Esophagus squamous epithelium (tissue), 5 donors: ENCODE data around the gene KBTBD13. TPM values are rescaled to one million over a fixed set of nuclear protein-coding genes. Genes with fewer than 3 reads are reported as not detected.

ENCODE experiments used
- DNase-seq: peaks from one replicate; lab custom pipeline; 2025; lab: John Stamatoyannopoulos, UW
- H3K27ac ChIP-seq, 4 donors: fragments of 200-600 bp; sonication (generic); one replicate each; pipeline ENCODE4 v1.5.1; 2016 to 2019; ENCODE audit warnings: mild to moderate bottlenecking in 1 of 4
- H3K27me3 ChIP-seq, 4 donors: fragments of 200-600 bp; sonication (generic); 1 replicate in 3 of 4; 2 replicates in 1 of 4; pipeline versions ENCODE4 v1.5.1 to v1.6.0; 2017 to 2021; ENCODE audit warnings: antibody characterized with exemption in 1 of 4
- H3K36me3 ChIP-seq, 3 donors: fragments of 200-600 bp; sonication (generic); one replicate each; pipeline ENCODE4 v1.5.1; 2016 to 2019
- H3K4me1 ChIP-seq, 3 donors: fragments of 200-600 bp; sonication (generic); one replicate each; pipeline ENCODE4 v1.5.1; 2017 to 2019
- H3K4me3 ChIP-seq, 4 donors: fragments of 200-600 bp; sonication (generic); 1 replicate in 3 of 4; 2 replicates in 1 of 4; pipeline ENCODE4 v1.5.1; 2016 to 2019; ENCODE audit warnings: mild to moderate bottlenecking in 2 of 4, moderate library complexity in 1 of 4
- H3K9me3 ChIP-seq, 3 donors: fragments of 200-600 bp; sonication (generic); one replicate each; pipeline ENCODE4 v1.5.1; 2016 to 2019
- CTCF ChIP-seq, 6 experiments: fragments of 450-650 bp in 4 of 6; fragments of 200-600 bp in 2 of 6; sonication (generic) in 2 of 6; IDR thresholded peaks; one replicate each; pipeline ENCODE4 v1.5.1; 2016 to 2019; ENCODE audit warnings: antibody characterized with exemption in 6 of 6, mild to moderate bottlenecking in 4 of 6, moderate library complexity in 4 of 6
- POLR2A ChIP-seq, 4 donors: fragments of 450-650 bp; IDR thresholded peaks; one replicate each; pipeline ENCODE4 v1.6.1; 2017; ENCODE audit warnings: antibody characterized with exemption in 4 of 4, mild to moderate bottlenecking in 4 of 4, moderate library complexity in 3 of 4
- WGBS, 2 donors: methylation state at CpG; one replicate each; pipeline ENCODE4 v1.1.5; 2018; 5-methylcytosine and 5-hydroxymethylcytosine counted together
- intact Hi-C: fragments of 100-400 bp; cut with DNase I; formaldehyde crosslinking; loops from one replicate; pipeline ENCODE4 v1.15.0; 2022
- total RNA-seq, 4 donors: library from RNA; depleted of rRNA; stranded (reverse); fragments of >200 nt; gene quantifications; one replicate each; pipeline ENCODE4 v1.1.0, GENCODE V29; 2016
- donor health status: DM: yes; HTN: yes; CAD: no.

Gene KBTBD13
- total RNA-seq, 4 donors from 2014 or later, result not detected

DNA sequence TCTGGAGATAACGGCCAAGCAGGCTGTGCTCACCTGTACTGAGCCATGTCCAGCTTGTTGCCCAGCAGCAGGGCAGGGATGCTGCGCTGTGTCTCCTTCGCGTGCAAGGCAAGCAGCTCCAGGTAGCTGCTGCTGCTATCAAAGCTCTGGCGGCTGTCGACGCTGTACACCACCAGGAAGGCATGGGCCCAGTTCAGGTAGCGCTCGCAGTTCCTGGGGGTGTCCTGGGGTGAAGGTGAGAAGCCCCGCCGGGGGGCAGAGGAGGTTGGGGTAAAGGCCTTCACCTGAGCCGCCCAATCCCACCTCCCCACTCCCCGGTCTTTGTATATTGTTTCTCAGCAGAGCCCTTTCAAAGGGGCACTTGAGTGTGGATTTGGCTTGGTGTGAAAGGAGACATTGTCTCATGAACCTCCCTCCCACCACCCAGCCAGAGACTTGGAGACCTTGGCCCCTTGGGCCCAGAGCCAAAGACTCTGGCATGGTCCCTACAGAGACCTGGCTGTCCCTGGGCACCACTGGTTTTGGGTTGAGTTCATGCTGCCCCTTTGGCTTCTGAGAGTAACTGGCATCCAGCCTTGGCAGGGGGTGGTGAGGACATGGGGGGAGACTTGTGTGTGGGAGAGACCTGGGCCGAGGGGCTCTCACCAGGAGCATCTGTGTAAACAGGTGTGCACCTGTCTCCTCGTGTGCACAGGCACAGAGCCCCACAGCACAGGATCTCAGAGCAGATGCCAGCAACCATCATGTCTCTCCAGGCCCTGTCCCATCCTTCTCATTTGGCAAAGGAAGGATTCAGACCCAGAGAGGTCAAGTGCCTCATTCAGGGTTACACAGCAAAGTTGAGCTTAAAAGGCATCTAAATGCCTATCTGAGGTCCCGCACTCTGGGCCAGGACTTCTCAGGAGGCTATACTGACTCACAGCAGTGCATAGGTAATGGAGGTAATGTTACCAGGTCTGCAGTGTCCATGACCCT, 17.9 kb upstream of the KBTBD13 start:
- TF ChIP-seq POLR2A (IDR thresholded peaks at IDR 0.05) (no peak), CTCF (IDR thresholded peaks at IDR 0.05) (no peak)
- WGBS, 2 donors, result 100% methylated on average over 1 to 2 of the region's 16 CpGs
- H3K36me3 ChIP-seq, result peaks cover 0 to 16% (median 0%) of the 10 kb centered on the region in 3 donors
- H3K4me1 ChIP-seq, result peaks cover 13 to 82% (median 31%) of the 10 kb centered on the region in 3 donors
- DNase-seq, result no peak
- intact Hi-C loops, result loop anchor here (10.0 kb wide), 1 partner anchor 216 kb away; no protein-coding TSS in a partner anchor
- H3K4me3 ChIP-seq, result no peak overlapping the region
- peak overlapping the region in 3 of 4 donors; percentile 81 to 92 (median 85) for H3K27ac ChIP-seq
- H3K9me3 ChIP-seq, result no peaks in the 10 kb centered on the region
- H3K27me3 ChIP-seq, result no peaks in the 10 kb centered on the region

GRCh38 chr15:65059369-65059750, 17.2 kb upstream of the KBTBD13 start:
- no peaks in the 10 kb centered on the region for H3K27me3 ChIP-seq
- no peak for DNase-seq
- H3K36me3 ChIP-seq, result peaks cover 0 to 10% (median 0%) of the 10 kb centered on the region in 3 donors
- no peak overlapping the region for H3K4me3 ChIP-seq
- H3K4me1 ChIP-seq, result peaks cover 13 to 84% (median 32%) of the 10 kb centered on the region in 3 donors
- WGBS, 2 donors, result 80% methylated on average over 1 of the region's 3 CpGs
- H3K27ac ChIP-seq, result peak overlapping the region; percentile 44 to 92 (median 83)
- H3K9me3 ChIP-seq, result no peaks in the 10 kb centered on the region
- intact Hi-C loops, result loop anchor here (10.0 kb wide), 1 partner anchor 215 kb away; no protein-coding TSS in a partner anchor
- TF ChIP-seq POLR2A (IDR thresholded peaks at IDR 0.05) (no peak), CTCF (IDR thresholded peaks at IDR 0.05) (no peak)

DNA sequence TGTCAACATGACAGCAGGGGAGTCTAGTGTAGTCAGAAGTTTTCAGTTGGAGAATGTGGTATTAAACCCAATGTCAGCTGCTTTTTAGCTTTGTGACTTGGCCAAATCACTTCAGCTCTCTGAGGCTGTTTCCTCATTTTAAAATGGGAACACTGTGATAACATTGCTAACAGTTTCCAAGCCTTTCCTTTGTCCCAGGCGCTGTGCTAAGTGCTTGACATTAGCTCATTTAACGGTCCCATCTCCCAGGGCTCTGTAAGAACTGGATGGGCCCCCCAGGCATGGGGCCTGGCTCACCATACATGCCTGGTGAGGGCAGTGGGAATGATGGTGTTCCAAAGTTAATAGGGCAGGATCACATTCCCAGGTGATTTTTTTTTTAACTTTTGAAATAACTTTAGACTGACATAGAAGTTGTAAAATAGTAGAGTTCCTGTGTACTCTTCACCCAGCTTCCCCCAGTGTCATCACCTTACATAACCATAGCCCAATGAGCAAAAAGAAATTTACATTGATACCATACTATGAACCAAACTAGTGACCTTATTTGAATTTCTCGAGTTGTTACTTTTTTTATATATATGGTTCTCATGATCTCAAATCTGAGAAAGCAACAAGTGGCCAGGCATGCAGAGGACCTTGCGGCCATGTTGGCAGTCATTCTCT, 16.5 kb upstream of the KBTBD13 start:
- H3K4me1 ChIP-seq, result peaks cover 6 to 84% (median 25%) of the 10 kb centered on the region in 3 donors
- DNase-seq, result no peak

GRCh38 chr15:65060641-65061397, 15.7 kb upstream of the KBTBD13 start:
- H3K27me3 ChIP-seq, result peaks cover 0 to 10% (median 0%) of the 10 kb centered on the region in 4 donors
- intact Hi-C loops, result no loop called here
- peaks cover 3 to 84% (median 17%) of the 10 kb centered on the region in 3 donors for H3K4me1 ChIP-seq
- DNase-seq, result no peak
- 80 to 81% methylated on average over 3 to 4 of the region's 6 CpGs for WGBS, 2 donors
- no peak for TF ChIP-seq POLR2A (IDR thresholded peaks at IDR 0.05)
- no peak for TF ChIP-seq CTCF (IDR thresholded peaks at IDR 0.05)
- peaks cover 0 to 10% (median 0%) of the 10 kb centered on the region in 3 donors for H3K36me3 ChIP-seq
- no peak overlapping the region for H3K4me3 ChIP-seq
- H3K27ac ChIP-seq, result peak overlapping the region; percentile 3 to 92 (median 83)
- H3K9me3 ChIP-seq, result no peaks in the 10 kb centered on the region

More for the DNA sequence above, 16.5 kb upstream of the KBTBD13 start:
- H3K4me3 ChIP-seq, result no peak overlapping the region
- H3K9me3 ChIP-seq, result no peaks in the 10 kb centered on the region
- peaks cover 0 to 10% (median 0%) of the 10 kb centered on the region in 3 donors for H3K36me3 ChIP-seq
- H3K27me3 ChIP-seq, result peaks cover 0 to 3% (median 0%) of the 10 kb centered on the region in 4 donors
- intact Hi-C loops, result loop anchor here (10.0 kb wide), 1 partner anchor 215 kb away; no protein-coding TSS in a partner anchor
- peak overlapping the region; percentile 44 to 92 (median 83) for H3K27ac ChIP-seq
- TF ChIP-seq POLR2A (IDR thresholded peaks at IDR 0.05), result no peak
- no peak for TF ChIP-seq CTCF (IDR thresholded peaks at IDR 0.05)
- WGBS, 2 donors, result 83 to 86% methylated on average over 4 of the region's 4 CpGs
